Trophoblast cell (in vitro differentiated cells and primary cell): ENCODE measurements around the gene SCARF1.
A peak's percentile ranks its signal among the peaks of the same experiment; 100 is the strongest.

Experiments
- DNase-seq, 2 donors: peaks; one replicate each; pipeline ENCODE4 v3.0.0-alpha.2; 2016
- H2AFZ ChIP-seq: 2 replicates; pipeline ENCODE4 v1.6.1; 2013; ENCODE audit warnings: low read length, moderate library complexity, mild to moderate bottlenecking; ENCODE audit not compliant: insufficient read depth, poor library complexity
- H2AK5ac ChIP-seq: 2 replicates; pipeline ENCODE4 v1.6.1; 2013; ENCODE audit warnings: mild to moderate bottlenecking, low read length
- H2BK120ac ChIP-seq: 2 replicates; pipeline ENCODE4 v1.6.1; 2013; ENCODE audit warnings: low read length, mild to moderate bottlenecking, moderate library complexity; ENCODE audit not compliant: insufficient read depth, poor library complexity
- H2BK12ac ChIP-seq: 2 replicates; pipeline ENCODE4 v1.6.1; 2013; ENCODE audit warnings: mild to moderate bottlenecking, low read length, moderate library complexity
- H2BK5ac ChIP-seq: 2 replicates; pipeline ENCODE4 v1.6.1; 2013; ENCODE audit warnings: low read length, low read depth, moderate library complexity, mild to moderate bottlenecking; ENCODE audit not compliant: poor library complexity
- H3K14ac ChIP-seq: 2 replicates; pipeline ENCODE4 v1.6.1; 2013; ENCODE audit warnings: mild to moderate bottlenecking, low read length
- H3K18ac ChIP-seq: 2 replicates; pipeline ENCODE4 v1.6.1; 2013; ENCODE audit warnings: mild to moderate bottlenecking, low read length
- H3K23ac ChIP-seq: 2 replicates; pipeline ENCODE4 v1.6.1; 2013; ENCODE audit warnings: low read length
- H3K27ac ChIP-seq: 2 replicates; pipeline ENCODE4 v1.5.1; 2013; ENCODE audit warnings: low read depth, mild to moderate bottlenecking, inconsistent platforms, low read length, moderate library complexity
- H3K27me3 ChIP-seq: 2 replicates; pipeline ENCODE4 v1.6.1; 2013; ENCODE audit warnings: inconsistent platforms, mild to moderate bottlenecking, low read length, moderate library complexity; ENCODE audit not compliant: insufficient read depth
- H3K36me3 ChIP-seq, 2 experiments: 1 replicate in 1 of 2; 2 replicates in 1 of 2; pipeline ENCODE4 v1.6.1; 2013; ENCODE audit warnings: low read length in 2 of 2, mild to moderate bottlenecking in 2 of 2, moderate library complexity in 1 of 2; ENCODE audit not compliant: insufficient read depth in 2 of 2, control insufficient read depth in 1 of 2
- H3K4ac ChIP-seq: 2 replicates; pipeline ENCODE4 v1.6.1; 2013; ENCODE audit warnings: low read depth, mild to moderate bottlenecking, low read length, moderate library complexity
- H3K4me1 ChIP-seq, 2 experiments: 1 replicate in 1 of 2; 2 replicates in 1 of 2; pipeline ENCODE4 v1.6.1; 2013; ENCODE audit warnings: low read length in 2 of 2, mild to moderate bottlenecking in 2 of 2, moderate library complexity in 1 of 2; ENCODE audit not compliant: insufficient read depth in 2 of 2, control insufficient read depth in 1 of 2
- H3K4me2 ChIP-seq: 2 replicates; pipeline ENCODE4 v1.6.1; 2013; ENCODE audit warnings: inconsistent platforms, mild to moderate bottlenecking, low read length, moderate library complexity
- H3K4me3 ChIP-seq: 2 replicates; pipeline ENCODE4 v1.5.1; 2013; ENCODE audit warnings: mild to moderate bottlenecking, low read depth, low read length, inconsistent platforms
- H3K79me1 ChIP-seq: one replicate; pipeline ENCODE4 v1.6.1; 2013; ENCODE audit warnings: low read length
- H3K79me2 ChIP-seq: 2 replicates; pipeline ENCODE4 v1.6.1; 2013; ENCODE audit warnings: low read length, mild to moderate bottlenecking; ENCODE audit not compliant: control insufficient read depth, insufficient read depth, poor library complexity
- H3K9ac ChIP-seq: 2 replicates; pipeline ENCODE4 v1.6.1; 2013; ENCODE audit warnings: mild to moderate bottlenecking, low read length
- H3K9me3 ChIP-seq: 2 replicates; pipeline ENCODE4 v1.6.1; 2013; ENCODE audit warnings: low read depth, mild to moderate bottlenecking, control low read depth, inconsistent platforms, low read length; ENCODE audit not compliant: insufficient read depth
- H4K12ac ChIP-seq: 2 replicates; pipeline ENCODE4 v1.6.1; 2013; ENCODE audit warnings: low read depth, mild to moderate bottlenecking, low read length, moderate library complexity
- H4K8ac ChIP-seq: 2 replicates; pipeline ENCODE4 v1.6.1; 2013; ENCODE audit warnings: low read depth, mild to moderate bottlenecking, low read length, moderate library complexity
- H4K91ac ChIP-seq: one replicate; pipeline ENCODE4 v1.6.1; 2013; ENCODE audit warnings: low read depth, mild to moderate bottlenecking, low read length, moderate library complexity
- WGBS: extraction: QIAGEN DNeasy Blood & Tissue Kit; methylation state at CpG from one replicate; pipeline ENCODE4 v1.1.7; 2013; ENCODE audit warnings: missing lambda C conversion rate; ENCODE audit not compliant: insufficient read length, insufficient coverage; ENCODE audit errors: extremely low coverage; 5-methylcytosine and 5-hydroxymethylcytosine counted together

Gene SCARF1

GRCh38 chr17:1641065-1641403, 4.5 kb downstream of the SCARF1 start:
- no peaks in the 10 kb centered on the region for H3K27me3 ChIP-seq
- no peak overlapping the region for H3K14ac ChIP-seq
- peaks cover 6% of the 10 kb centered on the region for H3K79me1 ChIP-seq
- no peak overlapping the region for H3K4me2 ChIP-seq
- no peaks in the 10 kb centered on the region for H3K36me3 ChIP-seq
- no peak overlapping the region for H2BK5ac ChIP-seq
- no peak overlapping the region for H2BK120ac ChIP-seq
- no peak overlapping the region for H3K4me3 ChIP-seq
- no peak overlapping the region for H2AK5ac ChIP-seq
- H3K18ac ChIP-seq = no peak overlapping the region
- H4K12ac ChIP-seq = no peak overlapping the region
- no peak overlapping the region for H3K23ac ChIP-seq
- H3K9me3 ChIP-seq = no peaks in the 10 kb centered on the region
- no peak overlapping the region for H4K91ac ChIP-seq
- DNase-seq = no peak
- no peak overlapping the region for H2AFZ ChIP-seq
- H3K4me1 ChIP-seq = peaks cover 27 to 41% of the 10 kb centered on the region in 2 experiments
- no peak overlapping the region for H3K9ac ChIP-seq
- H2BK12ac ChIP-seq = no peak overlapping the region
- no peaks in the 10 kb centered on the region for H3K79me2 ChIP-seq
- H4K8ac ChIP-seq = no peak overlapping the region
- no CpG with 5 or more reads among the region's 12 CpGs for WGBS
- H3K4ac ChIP-seq = no peak overlapping the region
- no peak overlapping the region for H3K27ac ChIP-seq

GRCh38 chr17:1640329-1641064, 5.0 kb downstream of the SCARF1 start:
- Histone ChIP-seq H3K36me3 (no peaks in the 10 kb centered on the region), H3K4me2 (no peak overlapping the region), H2BK120ac (no peak overlapping the region), H3K4ac (no peak overlapping the region), H3K4me1 (peaks cover 24 to 36% of the 10 kb centered on the region in 2 experiments), H3K79me2 (no peaks in the 10 kb centered on the region), H2AK5ac (peak overlapping the region; percentile 3), H3K9me3 (no peaks in the 10 kb centered on the region), H3K27ac (no peak overlapping the region), H2BK5ac (no peak overlapping the region), H3K79me1 (peaks cover 3% of the 10 kb centered on the region), H3K14ac (no peak overlapping the region), H2AFZ (no peak overlapping the region), H3K18ac (no peak overlapping the region), H3K9ac (no peak overlapping the region), H3K23ac (no peak overlapping the region), H3K27me3 (no peaks in the 10 kb centered on the region), H4K91ac (no peak overlapping the region), H2BK12ac (peak overlapping the region; percentile 0), H4K8ac (no peak overlapping the region), H4K12ac (no peak overlapping the region), H3K4me3 (no peak overlapping the region)
- no CpG with 5 or more reads among the region's 23 CpGs for WGBS
- no peak for DNase-seq

GRCh38 chr17:1639549-1640180, 5.9 kb downstream of the SCARF1 start:
- Histone ChIP-seq H4K8ac (no peak overlapping the region), H3K18ac (no peak overlapping the region), H3K4me1 (peaks cover 16 to 29% of the 10 kb centered on the region in 2 experiments), H2BK120ac (no peak overlapping the region), H3K4ac (no peak overlapping the region), H3K79me1 (peaks cover 3% of the 10 kb centered on the region), H3K23ac (no peak overlapping the region), H2AFZ (no peak overlapping the region), H3K36me3 (no peaks in the 10 kb centered on the region), H3K9me3 (no peaks in the 10 kb centered on the region), H3K4me3 (no peak overlapping the region), H3K4me2 (no peak overlapping the region), H3K79me2 (no peaks in the 10 kb centered on the region), H2BK12ac (no peak overlapping the region), H3K14ac (no peak overlapping the region), H2BK5ac (no peak overlapping the region), H2AK5ac (no peak overlapping the region), H3K27ac (no peak overlapping the region), H3K27me3 (no peaks in the 10 kb centered on the region), H4K91ac (peak overlapping the region; percentile 11), H3K9ac (no peak overlapping the region), H4K12ac (no peak overlapping the region)
- WGBS = no CpG with 5 or more reads among the region's 11 CpGs
- DNase-seq = no peak

GRCh38 chr17:1638624-1639300, 6.8 kb downstream of the SCARF1 start:
- Histone ChIP-seq H3K4me3 (no peak overlapping the region), H3K18ac (no peak overlapping the region), H3K4me1 (peaks cover 12 to 20% of the 10 kb centered on the region in 2 experiments), H4K12ac (no peak overlapping the region), H3K4me2 (no peak overlapping the region), H3K14ac (no peak overlapping the region), H3K9ac (no peak overlapping the region), H3K4ac (no peak overlapping the region), H3K79me1 (peaks cover 3% of the 10 kb centered on the region), H3K36me3 (no peaks in the 10 kb centered on the region), H3K79me2 (no peaks in the 10 kb centered on the region), H2AFZ (no peak overlapping the region), H3K27me3 (no peaks in the 10 kb centered on the region), H2BK5ac (peak overlapping the region; percentile 1), H2BK120ac (no peak overlapping the region), H3K23ac (no peak overlapping the region), H4K8ac (peak overlapping the region; percentile 9), H4K91ac (peak overlapping the region; percentile 77), H3K9me3 (no peaks in the 10 kb centered on the region), H3K27ac (no peak overlapping the region), H2AK5ac (peak overlapping the region; percentile 1), H2BK12ac (peak overlapping the region; percentile 2)
- DNase-seq = no peak
- no CpG with 5 or more reads among the region's 19 CpGs for WGBS
